GM18502 (cell line): Measurements from ENCODE around the gene PCDHA3.
"Not testable (repeated sequence)": the region's sequence is repeated elsewhere in the genome, so short reads cannot be mapped to it uniquely, and the experiment has no call there.

Source experiments
- ATAC-seq: cut with Tn5 transposase; IDR thresholded peaks from one replicate; pipeline ENCODE4 v1.9.1; 2021; ENCODE audit warnings: mild to moderate bottlenecking; ENCODE audit not compliant: unreplicated experiment, poor library complexity

Gene PCDHA3

GRCh38 chr5:140849831-140850634 is 49.2 kb downstream of the PCDHA3 start:
- ATAC-seq, result not testable (repeated sequence)
